HG03521 (cell line): ENCODE measurements around the gene MAD2L2.

Experiments used
- ATAC-seq: cut with Tn5 transposase; IDR thresholded peaks from one replicate; pipeline ENCODE4 v1.9.1; 2021; ENCODE audit warnings: mild to moderate bottlenecking, moderate library complexity; ENCODE audit not compliant: unreplicated experiment

The MAD2L2 gene

GRCh38 chr1:11684070-11684469 is 3.1 kb upstream of the MAD2L2 start:
- ATAC-seq = no peak

- no peak for ATAC-seq
These were observed 1.9 kb upstream of the MAD2L2 start for GRCh38 chr1:11682799-11683198.

GRCh38 chr1:11682287-11682771 is 1.4 kb upstream of the MAD2L2 start:
- ATAC-seq = no peak

- peak; percentile 1 for ATAC-seq
These were observed 478 bp downstream of the MAD2L2 start for GRCh38 chr1:11680270-11681070.

- ATAC-seq = no peak
These were observed 2.5 kb downstream of the MAD2L2 start for GRCh38 chr1:11678442-11678841.

- no peak for ATAC-seq
These were observed 4.4 kb downstream of the MAD2L2 start for GRCh38 chr1:11676386-11677103.

- ATAC-seq = no peak
These were observed 5.6 kb downstream of the MAD2L2 start for GRCh38 chr1:11675325-11675724.

- no peak for ATAC-seq
These were observed 6.5 kb downstream of the MAD2L2 start for GRCh38 chr1:11674488-11674887.

GRCh38 chr1:11673089-11673769 is 7.7 kb downstream of the MAD2L2 start:
- no peak for ATAC-seq

GRCh38 chr1:11671544-11672286 is 9.2 kb downstream of the MAD2L2 start:
- no peak for ATAC-seq

GRCh38 chr1:11671205-11671543 is 9.8 kb downstream of the MAD2L2 start:
- ATAC-seq = no peak

GRCh38 chr1:11670747-11671146 is 10.2 kb downstream of the MAD2L2 start:
- ATAC-seq = no peak

GRCh38 chr1:11668516-11668915 is 12.4 kb downstream of the MAD2L2 start:
- ATAC-seq = no peak

GRCh38 chr1:11664336-11665065 is 16.4 kb downstream of the MAD2L2 start:
- ATAC-seq = peak; percentile 46

- ATAC-seq = no peak
These were observed 19.8 kb downstream of the MAD2L2 start for GRCh38 chr1:11661103-11661502.

- no peak for ATAC-seq
These were observed 21.2 kb downstream of the MAD2L2 start for GRCh38 chr1:11659748-11660147.

GRCh38 chr1:11658542-11658941 is 22.4 kb downstream of the MAD2L2 start:
- no peak for ATAC-seq

- ATAC-seq = no peak
These were observed 23.3 kb downstream of the MAD2L2 start for GRCh38 chr1:11657654-11658053.

GRCh38 chr1:11654939-11655808 is 25.8 kb downstream of the MAD2L2 start:
- peak; percentile 21 for ATAC-seq
